Ectodermal cell (in vitro differentiated cells): ENCODE data around the gene BLVRA.
"Not testable (repeated sequence)": the region's sequence is repeated elsewhere in the genome, so short reads cannot be mapped to it uniquely, and the experiment has no call there.

ENCODE experiments used
- H3K27ac ChIP-seq: 2 replicates; pipeline ENCODE4 v1.7.0; 2013; ENCODE audit warnings: mild to moderate bottlenecking, low read depth, low read length; ENCODE audit not compliant: insufficient read depth, poor library complexity, severe bottlenecking
- H3K27me3 ChIP-seq: 2 replicates; pipeline ENCODE4 v1.7.0; 2013; ENCODE audit warnings: mild to moderate bottlenecking, low read length; ENCODE audit not compliant: insufficient read depth, control insufficient read depth, poor library complexity, severe bottlenecking
- H3K36me3 ChIP-seq: one replicate; pipeline ENCODE4 v1.7.0; 2013; ENCODE audit warnings: low read length; ENCODE audit not compliant: control insufficient read depth, insufficient read depth
- H3K4me1 ChIP-seq: one replicate; pipeline ENCODE4 v1.7.0; 2013; ENCODE audit warnings: low read length; ENCODE audit not compliant: control insufficient read depth, insufficient read depth
- H3K4me3 ChIP-seq: 2 replicates; pipeline ENCODE4 v1.7.0; 2013; ENCODE audit warnings: low read depth, low read length, control low read depth; ENCODE audit not compliant: insufficient read depth
- H3K9me3 ChIP-seq: 2 replicates; pipeline ENCODE4 v1.7.0; 2013; ENCODE audit warnings: mild to moderate bottlenecking, low read length, moderate library complexity; ENCODE audit not compliant: control insufficient read depth
- WGBS, 2 experiments: methylation state at CpG; one replicate each; pipeline ENCODE4 v1.1.7; 2013; ENCODE audit warnings: missing lambda C conversion rate in 2 of 2; 5-methylcytosine and 5-hydroxymethylcytosine counted together

Gene BLVRA

DNA sequence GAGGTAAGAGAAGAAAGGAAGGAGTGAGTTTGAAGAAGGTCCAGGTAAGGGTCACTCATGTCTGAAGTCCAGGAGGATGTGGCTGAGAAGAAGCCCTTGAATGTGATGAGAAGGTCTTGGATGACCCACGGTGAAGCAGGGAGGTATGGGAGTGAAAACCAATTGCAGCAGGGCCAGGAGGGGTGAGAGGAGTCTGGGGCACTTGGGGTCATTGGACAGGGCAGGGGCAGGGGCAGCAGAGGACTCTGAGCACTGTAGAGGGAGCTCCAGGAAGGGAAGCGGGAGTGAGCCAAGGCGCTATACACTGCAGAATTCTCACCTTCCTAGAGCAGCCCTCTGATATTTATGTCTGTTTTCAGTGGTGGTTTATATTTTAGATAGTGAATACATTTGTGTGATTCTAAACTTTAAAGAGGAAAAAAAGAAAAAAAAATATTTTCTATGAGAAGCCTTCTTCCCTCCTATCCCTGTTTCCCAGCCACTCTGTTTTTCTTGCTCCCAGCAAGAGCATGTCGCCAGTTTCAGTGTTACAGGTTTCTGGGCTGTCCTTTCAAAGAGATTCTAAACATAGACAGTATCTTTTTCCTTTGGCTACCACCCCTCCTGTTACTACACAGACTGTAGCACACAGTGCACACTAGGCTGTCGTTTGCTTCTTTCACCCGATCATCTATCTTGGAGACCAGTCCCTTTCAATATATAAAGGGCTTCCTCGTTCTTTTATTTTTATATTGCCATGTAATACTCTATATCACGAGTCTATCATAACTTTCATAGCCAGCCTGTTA, 24.5 kb downstream of the BLVRA start:
- Histone ChIP-seq H3K9me3 (no peaks in the 10 kb centered on the region), H3K4me3 (no peak overlapping the region), H3K27me3 (no peaks in the 10 kb centered on the region), H3K4me1 (no peaks in the 10 kb centered on the region), H3K36me3 (no peaks in the 10 kb centered on the region), H3K27ac (no peak overlapping the region)
- 89 to 97% methylated on average over 8 of the region's 8 CpGs for WGBS, 2 experiments

DNA sequence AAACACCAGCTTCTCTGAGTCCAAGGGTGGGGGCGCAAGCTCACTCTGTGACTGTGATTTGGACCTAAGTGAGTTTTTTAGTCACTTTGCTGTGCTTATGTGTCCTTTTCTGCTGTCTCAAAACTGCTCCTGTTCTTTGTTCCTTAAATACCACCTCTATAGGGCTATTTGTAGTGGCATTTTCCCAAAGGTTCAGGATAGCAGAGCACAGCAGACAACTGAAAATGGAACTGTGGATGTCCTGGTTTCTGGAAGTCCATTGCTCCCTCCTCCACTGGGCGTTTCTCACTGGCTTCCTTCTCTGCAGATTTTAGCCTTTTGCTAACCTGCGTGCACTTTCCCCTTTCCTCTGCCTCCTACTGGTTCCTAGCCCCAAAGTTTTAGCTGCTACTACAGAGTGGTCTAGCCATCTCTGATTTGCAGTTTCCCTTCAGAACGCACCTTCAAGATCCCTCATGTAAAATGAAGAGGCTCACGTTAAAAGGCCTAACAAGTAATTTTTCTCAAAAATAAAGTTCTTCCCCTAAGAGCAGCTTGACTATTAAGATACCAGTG, 25.6 kb downstream of the BLVRA start:
- 86 to 94% methylated on average over 5 of the region's 5 CpGs for WGBS, 2 experiments
- Histone ChIP-seq H3K36me3 (no peaks in the 10 kb centered on the region), H3K9me3 (no peaks in the 10 kb centered on the region), H3K4me3 (no peak overlapping the region), H3K4me1 (no peaks in the 10 kb centered on the region), H3K27ac (no peak overlapping the region), H3K27me3 (no peaks in the 10 kb centered on the region)

DNA sequence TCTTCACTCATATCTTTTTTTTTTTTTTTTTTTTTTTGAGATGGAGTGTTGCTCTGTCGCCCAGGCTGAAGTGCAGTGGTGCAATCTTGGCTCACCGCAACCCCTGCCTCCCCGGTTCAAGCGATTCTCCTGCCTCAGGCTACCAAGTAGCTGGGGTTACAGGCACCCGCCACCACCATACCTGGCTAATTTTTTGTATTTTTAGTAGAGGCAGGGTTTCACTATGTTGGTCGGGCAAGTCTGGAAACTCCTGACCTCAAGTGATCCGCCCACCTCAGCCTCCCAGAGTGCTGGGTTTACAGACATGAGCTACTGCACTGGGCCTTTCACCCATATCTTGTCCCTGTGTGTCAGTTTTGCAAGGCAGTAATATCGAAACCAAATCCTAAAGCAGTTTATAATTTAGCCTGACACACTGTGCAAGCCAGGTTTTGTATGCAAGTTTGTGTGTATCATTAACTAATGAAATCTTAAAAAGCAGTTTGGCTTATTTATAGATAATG, 26.2 kb downstream of the BLVRA start:
- H3K36me3 ChIP-seq, H3K27ac ChIP-seq, H3K4me3 ChIP-seq, H3K27me3 ChIP-seq, H3K4me1 ChIP-seq, H3K9me3 ChIP-seq: not testable (repeated sequence)
- WGBS, 2 experiments, result 92 to 94% methylated on average over 8 of the region's 8 CpGs

DNA sequence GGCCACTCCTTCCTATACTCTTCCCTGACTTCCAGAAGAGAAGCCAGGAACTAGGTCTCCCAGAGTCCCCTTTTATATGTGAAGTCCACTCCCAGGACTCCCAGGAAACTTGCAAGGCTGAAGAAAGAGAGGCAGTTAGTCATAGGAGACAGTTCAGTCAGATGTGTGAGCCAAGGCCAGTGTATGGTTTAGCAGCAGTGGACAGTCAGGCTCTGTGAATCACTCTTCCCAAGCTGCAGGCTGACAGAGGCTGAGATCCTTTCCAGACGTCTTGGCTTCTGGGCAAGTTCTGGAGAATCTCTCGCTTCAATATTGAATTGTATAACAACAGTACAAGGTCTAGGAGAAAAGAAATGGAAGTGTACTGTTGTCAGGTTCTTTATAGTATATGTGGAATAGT, 26.9 kb downstream of the BLVRA start:
- H3K27me3 ChIP-seq, result no peaks in the 10 kb centered on the region
- no peaks in the 10 kb centered on the region for H3K36me3 ChIP-seq
- H3K27ac ChIP-seq, result no peak overlapping the region
- H3K9me3 ChIP-seq, result no peaks in the 10 kb centered on the region
- no peak overlapping the region for H3K4me3 ChIP-seq
- 89 to 100% methylated on average over 2 of the region's 2 CpGs for WGBS, 2 experiments
- H3K4me1 ChIP-seq, result no peaks in the 10 kb centered on the region

DNA sequence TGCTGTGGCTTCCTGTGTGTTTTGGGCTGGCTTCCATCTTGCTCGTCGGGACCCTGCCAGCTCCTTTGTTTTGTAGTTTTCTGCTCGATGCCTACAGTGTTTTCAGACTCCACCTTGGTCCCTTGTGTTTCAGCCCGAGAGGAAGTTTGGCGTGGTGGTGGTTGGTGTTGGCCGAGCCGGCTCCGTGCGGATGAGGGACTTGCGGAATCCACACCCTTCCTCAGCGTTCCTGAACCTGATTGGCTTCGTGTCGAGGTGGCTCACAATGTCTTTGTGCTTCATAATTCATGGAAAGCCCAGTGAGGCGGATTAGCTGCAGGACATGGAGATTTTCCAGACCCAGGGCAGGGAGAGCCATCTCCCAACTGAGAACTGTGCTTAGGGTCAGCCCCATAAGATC, 29.3 kb downstream of the BLVRA start:
- Histone ChIP-seq H3K9me3 (no peaks in the 10 kb centered on the region), H3K36me3 (no peaks in the 10 kb centered on the region), H3K27me3 (no peaks in the 10 kb centered on the region), H3K4me1 (no peaks in the 10 kb centered on the region), H3K27ac (no peak overlapping the region), H3K4me3 (no peak overlapping the region)
- 91% methylated on average over 14 of the region's 14 CpGs for WGBS, 2 experiments

DNA sequence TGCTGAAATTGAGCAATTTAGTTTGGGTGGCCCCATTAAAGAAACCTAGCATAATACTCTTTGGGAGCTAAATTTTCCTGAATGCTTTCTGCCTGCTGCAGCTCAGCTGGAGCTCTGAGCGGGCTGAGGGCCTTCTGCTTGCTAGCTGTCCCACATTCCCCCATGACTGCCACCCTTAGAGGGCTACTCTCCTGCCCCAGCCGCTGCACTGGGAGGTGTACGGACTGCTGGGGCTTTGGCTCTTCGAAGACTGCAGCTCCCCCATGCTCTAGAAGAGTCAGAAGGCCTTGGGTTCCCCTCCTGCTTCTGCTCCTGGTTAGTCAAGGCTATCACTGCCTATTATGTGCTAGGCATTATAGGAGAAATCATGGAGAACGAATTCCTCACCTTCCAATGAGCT, 31.5 kb downstream of the BLVRA start:
- Histone ChIP-seq H3K4me3 (no peak overlapping the region), H3K9me3 (no peaks in the 10 kb centered on the region), H3K27ac (no peak overlapping the region), H3K27me3 (no peaks in the 10 kb centered on the region), H3K4me1 (no peaks in the 10 kb centered on the region), H3K36me3 (no peaks in the 10 kb centered on the region)
- WGBS, 2 experiments, result 92 to 95% methylated on average over 5 of the region's 5 CpGs

DNA sequence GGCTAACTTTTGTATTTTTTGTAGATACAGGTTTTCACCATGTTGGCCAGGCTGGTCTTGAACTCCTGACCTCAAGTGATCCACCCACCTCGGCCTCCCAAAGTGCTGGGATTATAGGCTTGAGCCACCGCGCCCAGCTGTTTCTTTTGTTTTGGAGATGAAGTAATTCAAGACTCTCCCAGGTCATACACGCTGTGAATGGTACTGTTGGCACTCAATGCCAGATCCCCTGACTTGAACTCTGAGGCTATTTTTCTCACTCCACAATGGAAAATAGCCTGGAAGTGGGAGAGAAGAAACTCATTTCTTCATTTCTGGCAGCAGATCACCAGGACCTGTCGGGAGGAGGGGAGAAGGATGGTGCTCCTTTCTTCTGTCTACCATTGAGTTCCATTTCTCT, 32.4 kb downstream of the BLVRA start:
- Histone ChIP-seq H3K27ac (no peak overlapping the region), H3K4me3 (no peak overlapping the region), H3K9me3 (no peaks in the 10 kb centered on the region), H3K27me3 (no peaks in the 10 kb centered on the region), H3K36me3 (no peaks in the 10 kb centered on the region), H3K4me1 (no peaks in the 10 kb centered on the region)
- 88 to 89% methylated on average over 5 of the region's 5 CpGs for WGBS, 2 experiments

DNA sequence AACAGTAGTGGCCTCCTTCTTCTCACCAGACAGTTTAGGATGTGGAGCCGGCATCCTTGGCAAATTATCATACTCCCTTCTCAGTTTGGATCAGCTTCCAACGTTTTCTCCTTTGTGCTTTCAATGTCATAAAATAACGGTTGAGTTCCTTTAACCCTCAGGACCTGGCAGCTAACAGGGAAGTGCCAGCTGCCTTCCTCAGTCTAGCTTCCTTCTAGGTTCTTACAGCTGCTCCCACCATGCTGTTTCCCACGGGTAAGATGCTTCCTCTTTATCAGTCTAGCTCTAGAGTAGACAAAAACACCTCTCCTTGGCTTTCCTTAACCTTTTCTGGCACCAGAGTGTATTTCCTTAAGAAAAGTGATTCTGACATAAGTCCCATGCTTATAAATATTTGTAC, 33.2 kb downstream of the BLVRA start:
- no peaks in the 10 kb centered on the region for H3K9me3 ChIP-seq
- no peak overlapping the region for H3K4me3 ChIP-seq
- H3K27me3 ChIP-seq, result no peaks in the 10 kb centered on the region
- no peaks in the 10 kb centered on the region for H3K36me3 ChIP-seq
- 85 to 86% methylated on average over 4 of the region's 4 CpGs for WGBS, 2 experiments
- no peaks in the 10 kb centered on the region for H3K4me1 ChIP-seq
- no peak overlapping the region for H3K27ac ChIP-seq

DNA sequence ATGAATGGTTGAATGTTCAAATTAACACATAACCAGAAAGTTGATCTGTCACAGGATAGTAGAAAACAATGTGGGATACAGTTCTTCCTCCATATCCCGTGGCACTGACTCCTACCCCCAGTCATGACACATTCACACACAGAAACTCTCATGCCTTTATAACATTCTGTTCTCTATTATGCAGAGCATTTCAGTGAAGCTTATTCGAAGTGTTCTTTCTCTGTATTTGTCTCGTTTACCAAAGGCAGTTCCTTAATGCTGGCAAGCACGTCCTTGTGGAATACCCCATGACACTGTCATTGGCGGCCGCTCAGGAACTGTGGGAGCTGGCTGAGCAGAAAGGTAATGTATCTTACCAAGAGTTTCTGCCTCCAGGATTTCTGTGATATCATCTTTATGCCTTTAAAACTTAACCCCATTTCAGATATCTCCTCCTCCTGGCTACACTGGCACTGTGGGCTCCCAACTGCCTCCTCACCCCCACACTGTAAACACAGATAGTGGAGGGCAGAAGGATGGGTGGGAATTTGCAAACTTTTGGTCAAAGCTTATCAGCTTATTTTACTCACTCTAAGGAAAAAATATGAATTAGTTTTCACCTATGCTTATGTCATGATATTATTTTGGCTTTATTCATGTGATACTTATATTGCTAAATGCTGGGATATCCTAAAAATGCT, 34.1 kb downstream of the BLVRA start:
- 94% methylated on average over 6 of the region's 6 CpGs for WGBS, 2 experiments
- Histone ChIP-seq H3K9me3 (no peaks in the 10 kb centered on the region), H3K4me3 (no peak overlapping the region)

DNA sequence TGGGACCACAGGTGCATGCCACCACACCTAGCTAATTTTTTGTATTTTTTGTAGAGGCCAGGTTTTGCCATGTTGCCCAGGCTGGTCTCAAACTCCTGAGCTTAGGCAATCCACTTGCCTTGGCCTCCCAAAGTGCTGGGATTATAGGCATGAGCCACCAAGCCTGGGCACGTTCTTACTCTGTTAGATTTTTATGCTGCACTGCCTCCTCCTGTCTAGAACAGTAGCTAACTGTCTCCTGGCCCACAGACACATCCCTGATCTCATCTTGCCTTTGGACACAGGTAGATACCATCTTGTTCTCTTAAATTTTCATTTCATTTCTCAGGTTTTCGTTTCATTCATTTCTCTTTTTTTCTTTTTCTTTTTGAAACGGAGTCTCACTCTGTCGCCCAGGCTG, 41.1 kb downstream of the BLVRA start:
- no peak overlapping the region for H3K4me3 ChIP-seq
- no peaks in the 10 kb centered on the region for H3K4me1 ChIP-seq
- H3K9me3 ChIP-seq, result no peaks in the 10 kb centered on the region
- no peaks in the 10 kb centered on the region for H3K27me3 ChIP-seq
- no peak overlapping the region for H3K27ac ChIP-seq
- 90 to 93% methylated on average over 4 of the region's 4 CpGs for WGBS, 2 experiments
- no peaks in the 10 kb centered on the region for H3K36me3 ChIP-seq

More for the DNA sequence above, 34.1 kb downstream of the BLVRA start:
- no peaks in the 10 kb centered on the region for H3K36me3 ChIP-seq
- H3K27ac ChIP-seq, result no peak overlapping the region
- H3K27me3 ChIP-seq, result no peaks in the 10 kb centered on the region
- no peaks in the 10 kb centered on the region for H3K4me1 ChIP-seq
